Skin of body (tissue), 2 donors: ENCODE results near the gene CCDC157. TPM values are rescaled to one million over a fixed set of nuclear protein-coding genes. Genes with fewer than 3 reads are reported as not detected.
"Not testable (repeated sequence)": the region's sequence is repeated elsewhere in the genome, so short reads cannot be mapped to it uniquely, and the experiment has no call there.

Experiments
- DNase-seq: peaks from one replicate; lab custom pipeline; 2025; lab: John Stamatoyannopoulos, UW
- total RNA-seq: library from RNA; depleted of rRNA; stranded (reverse); fragments of >200 nt; gene quantifications from one replicate; pipeline ENCODE4 v1.2.3, GENCODE V29; 2014

The CCDC157 gene
- total RNA-seq, 1 donor from 2014 or later: 1.8 TPM

- DNase-seq: peak; percentile 42
These were observed 30.4 kb downstream of the CCDC157 start, which contains the start of gene RNF215 for GRCh38 chr22:30386960-30387827. Gene RNF215 (minus strand): TSS chr22:30387411. CDS start chr22:30387313, 98 bp downstream.

GRCh38 chr22:30390974-30391691 is 34.3 kb downstream of the CCDC157 start:
- no peak for DNase-seq

- no peak for DNase-seq
These were observed 36.0 kb downstream of the CCDC157 start for GRCh38 chr22:30392661-30393321.

- DNase-seq: no peak
These were observed 36.5 kb downstream of the CCDC157 start for GRCh38 chr22:30393322-30393680.

GRCh38 chr22:30393885-30394284 is 37.1 kb downstream of the CCDC157 start:
- DNase-seq: no peak

GRCh38 chr22:30396871-30397655 is 40.3 kb downstream of the CCDC157 start, which contains the start of gene SEC14L2:
Gene SEC14L2 (plus strand): TSS chr22:30397018. CDS start chr22:30397117, 99 bp downstream.
- DNase-seq: no peak

- no peak for DNase-seq
These were observed 41.1 kb downstream of the CCDC157 start for GRCh38 chr22:30397656-30398635.

GRCh38 chr22:30398685-30399680 is 42.2 kb downstream of the CCDC157 start:
- no peak for DNase-seq

GRCh38 chr22:30399718-30400117 is 42.9 kb downstream of the CCDC157 start:
- no peak for DNase-seq

GRCh38 chr22:30400159-30400558 is 43.4 kb downstream of the CCDC157 start:
- DNase-seq: no peak

GRCh38 chr22:30401024-30401423 is 44.2 kb downstream of the CCDC157 start:
- DNase-seq: not testable (repeated sequence)

GRCh38 chr22:30402028-30402765 is 45.4 kb downstream of the CCDC157 start:
- no peak for DNase-seq

GRCh38 chr22:30402766-30403104 is 45.9 kb downstream of the CCDC157 start:
- not testable (repeated sequence) for DNase-seq

- no peak for DNase-seq
These were observed 47.5 kb downstream of the CCDC157 start for GRCh38 chr22:30404307-30404706.

GRCh38 chr22:30405731-30406130 is 48.9 kb downstream of the CCDC157 start:
- no peak for DNase-seq

GRCh38 chr22:30406400-30406799 is 49.6 kb downstream of the CCDC157 start:
- no peak for DNase-seq

GRCh38 chr22:30408388-30409102 is 51.7 kb downstream of the CCDC157 start:
- no peak for DNase-seq
